DOHH2 (cell line): ENCODE data around the gene IGFLR1.

Source experiments
- CTCF ChIP-seq: fragments of 200-600 bp; sonication (generic); IDR thresholded peaks from one replicate; pipeline ENCODE4 v1.5.1; 2014; ENCODE audit warnings: antibody characterized with exemption, mild to moderate bottlenecking, low read depth, low read length; ENCODE audit not compliant: poor library complexity, severe bottlenecking
- EZH2phosphoT487 ChIP-seq: fragments of 200-600 bp; sonication (generic); IDR thresholded peaks from 2 replicates; pipeline ENCODE4 v1.6.1; 2017; ENCODE audit warnings: borderline replicate concordance, mild to moderate bottlenecking, antibody characterized with exemption, low read length, moderate library complexity, mixed read lengths

GRCh38 chr19:35730326-35730725 lies 11.9 kb downstream of the IGFLR1 start:
- no peak for TF ChIP-seq EZH2phosphoT487
- no peak for TF ChIP-seq CTCF
